ENCODE results near the gene TCFL5. TPM values are rescaled to one million over a fixed set of nuclear protein-coding genes. Genes with fewer than 3 reads are reported as not detected.

Gene TCFL5
- polyA plus RNA-seq, 3 donors, result 0.38 to 3.5 (median 0.89) TPM

DNA sequence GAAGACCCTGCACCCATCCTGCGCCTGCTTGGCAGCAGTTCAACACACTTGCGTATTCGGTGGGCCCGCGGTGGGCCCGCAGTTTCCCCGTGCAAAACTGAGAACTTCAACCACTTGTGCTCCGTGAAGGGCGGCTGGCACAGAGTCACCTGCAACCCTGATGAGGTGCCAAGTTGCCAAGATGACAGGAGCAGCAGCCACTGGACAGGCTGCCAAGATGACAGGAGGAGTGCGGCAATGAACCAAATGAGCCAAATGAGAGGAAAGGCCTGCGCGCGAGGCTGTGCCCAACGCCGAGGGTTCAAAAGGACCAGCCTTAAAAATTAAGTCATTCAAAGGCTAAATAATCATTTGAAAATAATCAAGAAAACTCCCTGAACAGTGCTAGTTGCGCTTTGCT is 44.6 kb upstream of the TCFL5 start:
- no peaks in the 10 kb centered on the region for H3K27me3 ChIP-seq (ENCODE audit: control insufficient read depth in 2 of 2, insufficient read depth in 2 of 2, low read length in 2 of 2)
- H3K9me3 ChIP-seq (replicated peaks in 1 of 2; ENCODE audit: control insufficient read depth in 1 of 2, insufficient read depth in 1 of 2, low read length in 2 of 2), result no peaks in the 10 kb centered on the region
- peaks cover 38% of the 10 kb centered on the region for H3K79me2 ChIP-seq (ENCODE audit: insufficient read depth, low read length)
- H3K27me3 Mint-ChIP-seq (ENCODE audit: low read depth in 3 of 3), result peaks cover 0 to 4% (median 0%) of the 10 kb centered on the region in 3 donors
- H3K9me3 Mint-ChIP-seq, result no peaks in the 10 kb centered on the region
- 93% methylated on average over 12 of the region's 16 CpGs for WGBS (ENCODE audit: insufficient coverage)
- H3K4me3 Mint-ChIP-seq, result no peak overlapping the region
- H3K4me1 ChIP-seq (ENCODE audit: control insufficient read depth in 1 of 2, insufficient read depth in 2 of 2, low read length in 2 of 2), result no peaks in the 10 kb centered on the region
- no peaks in the 10 kb centered on the region for H3K4me1 Mint-ChIP-seq
- peak overlapping the region in 2 of 7 donors; percentile 34 to 43 for H3K27ac Mint-ChIP-seq
- peaks cover 94 to 100% of the 10 kb centered on the region in 2 donors for H3K36me3 ChIP-seq (replicated peaks in 1 of 2; ENCODE audit: control insufficient read depth in 1 of 2, insufficient read depth in 2 of 2, low read length in 2 of 2)
- no peak overlapping the region for H3K27ac ChIP-seq (ENCODE audit: low read depth in 1 of 2, low read length in 2 of 2)
- TF ChIP-seq, protein P1, sequence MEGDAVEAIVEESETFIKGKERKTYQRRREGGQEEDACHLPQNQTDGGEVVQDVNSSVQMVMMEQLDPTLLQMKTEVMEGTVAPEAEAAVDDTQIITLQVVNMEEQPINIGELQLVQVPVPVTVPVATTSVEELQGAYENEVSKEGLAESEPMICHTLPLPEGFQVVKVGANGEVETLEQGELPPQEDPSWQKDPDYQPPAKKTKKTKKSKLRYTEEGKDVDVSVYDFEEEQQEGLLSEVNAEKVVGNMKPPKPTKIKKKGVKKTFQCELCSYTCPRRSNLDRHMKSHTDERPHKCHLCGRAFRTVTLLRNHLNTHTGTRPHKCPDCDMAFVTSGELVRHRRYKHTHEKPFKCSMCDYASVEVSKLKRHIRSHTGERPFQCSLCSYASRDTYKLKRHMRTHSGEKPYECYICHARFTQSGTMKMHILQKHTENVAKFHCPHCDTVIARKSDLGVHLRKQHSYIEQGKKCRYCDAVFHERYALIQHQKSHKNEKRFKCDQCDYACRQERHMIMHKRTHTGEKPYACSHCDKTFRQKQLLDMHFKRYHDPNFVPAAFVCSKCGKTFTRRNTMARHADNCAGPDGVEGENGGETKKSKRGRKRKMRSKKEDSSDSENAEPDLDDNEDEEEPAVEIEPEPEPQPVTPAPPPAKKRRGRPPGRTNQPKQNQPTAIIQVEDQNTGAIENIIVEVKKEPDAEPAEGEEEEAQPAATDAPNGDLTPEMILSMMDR (IDR thresholded peaks at IDR 0.05), result no peak
- peaks cover 82% of the 10 kb centered on the region for H4K20me1 ChIP-seq (ENCODE audit: insufficient read depth, low read length)
- peaks cover 95 to 100% of the 10 kb centered on the region in 2 donors for H3K36me3 Mint-ChIP-seq
- no peak overlapping the region for H3K4me3 ChIP-seq (replicated peaks in 1 of 3; ENCODE audit: low read depth in 2 of 3, low read length in 3 of 3)
- DNase-seq, result no peak
- intact Hi-C loops (cut with micrococcal nuclease), result no loop called here
- no peak overlapping the region for H3K4me2 ChIP-seq (replicated peaks; ENCODE audit: extremely low read depth, low read length, poor library complexity, severe bottlenecking)
- H3K9ac ChIP-seq (ENCODE audit: insufficient read depth, low read length, poor library complexity, severe bottlenecking), result no peak overlapping the region
- H2AFZ ChIP-seq (ENCODE audit: insufficient read depth, low read depth, low read length, poor library complexity, severe bottlenecking), result no peak overlapping the region

DNA sequence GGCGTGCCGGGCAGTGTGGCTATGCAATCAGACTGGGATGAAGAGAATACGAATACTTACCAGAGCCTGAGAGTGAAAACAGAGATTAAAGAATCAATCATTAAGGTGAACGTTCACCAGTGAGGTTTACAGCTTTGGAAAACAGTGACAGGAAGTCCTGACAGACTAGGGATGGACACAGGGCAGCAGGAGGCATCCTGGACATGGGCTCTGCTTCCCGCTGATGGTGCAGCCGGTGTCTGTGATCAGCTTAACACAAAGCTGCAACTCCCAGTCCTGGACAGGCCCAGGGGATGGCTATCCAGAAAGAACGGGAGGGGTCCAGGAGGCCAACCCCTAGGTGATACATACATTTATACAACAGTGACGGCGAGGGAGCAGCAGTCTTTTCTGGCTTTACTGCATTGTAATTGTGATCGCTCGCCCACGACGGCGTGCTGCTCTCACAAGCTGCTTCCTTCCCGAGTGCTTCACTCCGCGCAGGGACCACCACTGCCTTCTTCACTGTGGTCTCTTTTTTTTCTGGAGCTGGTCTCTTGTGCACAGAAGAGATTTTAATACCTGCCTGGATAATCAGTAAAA is 44.0 kb upstream of the TCFL5 start:
- Mint-ChIP-seq H3K27ac (no peak overlapping the region), H3K4me3 (no peak overlapping the region), H3K4me1 (no peaks in the 10 kb centered on the region), H3K36me3 (peaks cover 91 to 95% of the 10 kb centered on the region in 2 donors), H3K9me3 (no peaks in the 10 kb centered on the region), H3K27me3 (ENCODE audit: low read depth in 3 of 3) (peaks cover 0 to under 1% (median 0%) of the 10 kb centered on the region in 3 donors)
- Histone ChIP-seq H3K27ac (ENCODE audit: low read depth in 1 of 2, low read length in 2 of 2) (no peak overlapping the region), H4K20me1 (ENCODE audit: insufficient read depth, low read length) (peaks cover 82% of the 10 kb centered on the region), H3K4me1 (ENCODE audit: control insufficient read depth in 1 of 2, insufficient read depth in 2 of 2, low read length in 2 of 2) (no peaks in the 10 kb centered on the region), H3K9ac (ENCODE audit: insufficient read depth, low read length, poor library complexity, severe bottlenecking) (no peak overlapping the region), H3K27me3 (ENCODE audit: control insufficient read depth in 2 of 2, insufficient read depth in 2 of 2, low read length in 2 of 2) (no peaks in the 10 kb centered on the region), H3K79me2 (ENCODE audit: insufficient read depth, low read length) (peaks cover 32% of the 10 kb centered on the region), H3K9me3 (replicated peaks in 1 of 2; ENCODE audit: control insufficient read depth in 1 of 2, insufficient read depth in 1 of 2, low read length in 2 of 2) (no peaks in the 10 kb centered on the region), H2AFZ (ENCODE audit: insufficient read depth, low read depth, low read length, poor library complexity, severe bottlenecking) (no peak overlapping the region), H3K4me2 (replicated peaks; ENCODE audit: extremely low read depth, low read length, poor library complexity, severe bottlenecking) (no peak overlapping the region), H3K36me3 (replicated peaks in 1 of 2; ENCODE audit: control insufficient read depth in 1 of 2, insufficient read depth in 2 of 2, low read length in 2 of 2) (peaks cover 88 to 98% of the 10 kb centered on the region in 2 donors), H3K4me3 (replicated peaks in 1 of 3; ENCODE audit: low read depth in 2 of 3, low read length in 3 of 3) (no peak overlapping the region)
- 98% methylated on average over 14 of the region's 17 CpGs for WGBS (ENCODE audit: insufficient coverage)
- TF ChIP-seq, protein P1 (IDR thresholded peaks at IDR 0.05), result no peak
- no peak for DNase-seq
- intact Hi-C loops (cut with micrococcal nuclease), result no loop called here

All from CD14-positive monocyte (primary cell).